ENCODE measurements around the gene SLC39A11. TPM values are rescaled to one million over a fixed set of nuclear protein-coding genes. Genes with fewer than 3 reads are reported as not detected.

SLC39A11 gene
- total and polyA plus RNA-seq, 2 of the 13 experiments (the other 11 are each of a cell fraction or from before 2014, with no cell fraction given), result 17.2 to 31.5 TPM

DNA sequence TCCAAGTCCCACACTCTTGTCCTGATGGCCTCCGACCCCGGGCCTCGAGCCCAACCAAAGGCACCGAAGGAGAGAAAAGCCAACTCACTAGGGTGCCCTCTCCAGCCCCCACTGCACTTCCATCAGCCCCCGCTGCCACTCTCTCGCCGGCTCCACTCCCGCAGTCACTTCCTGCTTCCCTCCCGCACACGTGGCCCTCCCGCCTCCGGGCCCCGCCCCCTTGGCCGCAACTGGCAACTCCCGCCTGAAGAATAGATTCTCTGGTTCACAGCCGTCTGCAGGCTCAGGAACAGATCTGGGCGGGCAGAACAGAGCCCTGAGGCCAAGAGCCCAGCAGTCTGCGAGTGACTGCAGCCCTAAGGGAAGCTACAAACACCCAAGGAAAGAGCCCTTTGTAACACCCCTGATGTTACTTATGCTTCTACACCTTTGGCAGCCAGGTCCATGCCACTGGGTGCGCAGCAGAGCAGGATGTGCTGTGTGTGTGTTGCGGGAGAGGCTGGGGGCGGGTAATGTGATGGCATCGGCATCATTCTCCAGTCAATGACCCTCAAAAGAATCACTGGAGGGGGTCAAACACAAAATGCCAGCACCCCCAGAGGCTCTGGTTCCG is at the start of gene SLC39A11 (continued):
- TF ChIP-seq NR2F2 (IDR thresholded peaks at IDR 0.05; ENCODE audit: borderline replicate concordance, low read depth) (no peak; the same call in 1 of the 2 replicates), ZNF354B (CRISPR knock-in tag; IDR thresholded peaks at IDR 0.05) (no peak), ZBTB46 (CRISPR knock-in tag; IDR thresholded peaks at IDR 0.05; ENCODE audit: borderline replicate concordance) (peak; percentile 45; the same call in 1 of the 2 replicates), ZNF282 (IDR thresholded peaks at IDR 0.05; ENCODE audit: partially characterized antibody) (no peak), ZFP36L1 (CRISPR knock-in tag; IDR thresholded peaks at IDR 0.05) (peak; percentile 94), ZSCAN22 (CRISPR knock-in tag; IDR thresholded peaks at IDR 0.05) (no peak), ZBTB7B (CRISPR knock-in tag; IDR thresholded peaks at IDR 0.05) (no peak), TRIM24 (CRISPR knock-in tag; IDR thresholded peaks at IDR 0.05) (0 out of 2 replicates have a peak, but pooled peaks have one; percentile 52), ZBTB25 (CRISPR knock-in tag; IDR thresholded peaks at IDR 0.05) (no peak; the same call in 1 of the 2 replicates), PRPF4 (IDR thresholded peaks at IDR 0.05; ENCODE audit: low read depth, low read length, poor library complexity, severe bottlenecking) (no peak), ADNP (CRISPR knock-in tag; IDR thresholded peaks at IDR 0.05) (no peak), RFX1 (IDR thresholded peaks at IDR 0.05) (no peak), U2AF1 (optimal IDR thresholded peaks at IDR 0.05; ENCODE audit: low read depth, low read length) (peak; percentile 22), ZFP36L2 (CRISPR knock-in tag; IDR thresholded peaks at IDR 0.05) (no peak), ESRRA (CRISPR knock-in tag; IDR thresholded peaks at IDR 0.05; ENCODE audit: low read depth) (peak; percentile 52; the same call in 1 of the 2 replicates), NRL (CRISPR knock-in tag; IDR thresholded peaks at IDR 0.05; ENCODE audit: borderline replicate concordance) (no peak), ARNT (IDR thresholded peaks at IDR 0.05) (no peak), CREBL2 (CRISPR knock-in tag; IDR thresholded peaks at IDR 0.05; ENCODE audit: borderline replicate concordance) (no peak), JUND (CRISPR knock-in tag; IDR thresholded peaks at IDR 0.05) (no peak), MIXL1 (CRISPR knock-in tag; IDR thresholded peaks at IDR 0.05) (peak; percentile 55; the same call in 1 of the 2 replicates), YEATS4 (CRISPR knock-in tag; IDR thresholded peaks at IDR 0.05; ENCODE audit: borderline replicate concordance) (peak; percentile 46; the same call in 1 of the 2 replicates), FOXP1 (IDR thresholded peaks at IDR 0.05) (no peak), FOXP1 (CRISPR knock-in tag; IDR thresholded peaks at IDR 0.05) (no peak)
- TF ChIP-seq, protein P1, sequence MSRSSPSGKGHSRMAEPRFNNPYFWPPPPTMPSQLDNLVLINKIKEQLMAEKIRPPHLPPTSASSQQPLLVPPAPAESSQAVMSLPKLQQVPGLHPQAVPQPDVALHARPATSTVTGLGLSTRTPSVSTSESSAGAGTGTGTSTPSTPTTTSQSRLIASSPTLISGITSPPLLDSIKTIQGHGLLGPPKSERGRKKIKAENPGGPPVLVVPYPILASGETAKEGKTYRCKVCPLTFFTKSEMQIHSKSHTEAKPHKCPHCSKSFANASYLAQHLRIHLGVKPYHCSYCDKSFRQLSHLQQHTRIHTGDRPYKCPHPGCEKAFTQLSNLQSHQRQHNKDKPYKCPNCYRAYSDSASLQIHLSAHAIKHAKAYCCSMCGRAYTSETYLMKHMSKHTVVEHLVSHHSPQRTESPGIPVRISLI (CRISPR knock-in tag; IDR thresholded peaks at IDR 0.05; ENCODE audit: borderline replicate concordance), result peak; percentile 57; the same call in 1 of the 2 replicates
- TF ChIP-seq, protein P2, sequence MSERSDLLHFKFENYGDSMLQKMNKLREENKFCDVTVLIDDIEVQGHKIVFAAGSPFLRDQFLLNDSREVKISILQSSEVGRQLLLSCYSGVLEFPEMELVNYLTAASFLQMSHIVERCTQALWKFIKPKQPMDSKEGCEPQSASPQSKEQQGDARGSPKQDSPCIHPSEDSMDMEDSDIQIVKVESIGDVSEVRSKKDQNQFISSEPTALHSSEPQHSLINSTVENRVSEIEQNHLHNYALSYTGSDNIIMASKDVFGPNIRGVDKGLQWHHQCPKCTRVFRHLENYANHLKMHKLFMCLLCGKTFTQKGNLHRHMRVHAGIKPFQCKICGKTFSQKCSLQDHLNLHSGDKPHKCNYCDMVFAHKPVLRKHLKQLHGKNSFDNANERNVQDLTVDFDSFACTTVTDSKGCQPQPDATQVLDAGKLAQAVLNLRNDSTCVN (CRISPR knock-in tag; IDR thresholded peaks at IDR 0.05; ENCODE audit: borderline replicate concordance), result no peak
- TF ChIP-seq, protein P3, sequence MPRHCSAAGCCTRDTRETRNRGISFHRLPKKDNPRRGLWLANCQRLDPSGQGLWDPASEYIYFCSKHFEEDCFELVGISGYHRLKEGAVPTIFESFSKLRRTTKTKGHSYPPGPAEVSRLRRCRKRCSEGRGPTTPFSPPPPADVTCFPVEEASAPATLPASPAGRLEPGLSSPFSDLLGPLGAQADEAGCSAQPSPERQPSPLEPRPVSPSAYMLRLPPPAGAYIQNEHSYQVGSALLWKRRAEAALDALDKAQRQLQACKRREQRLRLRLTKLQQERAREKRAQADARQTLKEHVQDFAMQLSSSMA (CRISPR knock-in tag; IDR thresholded peaks at IDR 0.05), result peak; percentile 48; the same call in 1 of the 2 replicates

All from HepG2 (cell line).